NCI-H226 (cell line): Measurements from ENCODE around the gene GRM3.

ENCODE experiments used
- DNase-seq: peaks from one replicate; pipeline ENCODE4 v3.0.0-alpha.2; 2015

Gene GRM3

GRCh38 chr7:86706406-86706805 lies 62.7 kb downstream of the GRM3 start:
- DNase-seq: no peak

- no peak for DNase-seq
Observed at GRCh38 chr7:86708031-86708680, 64.4 kb downstream of the GRM3 start.

GRCh38 chr7:86720306-86720705 lies 76.6 kb downstream of the GRM3 start:
- no peak for DNase-seq

GRCh38 chr7:86733783-86734182 lies 90.1 kb downstream of the GRM3 start:
- DNase-seq: no peak

GRCh38 chr7:86745013-86745745 lies 101.5 kb downstream of the GRM3 start:
- no peak for DNase-seq

- no peak for DNase-seq
Observed at GRCh38 chr7:86747698-86748097, 104.0 kb downstream of the GRM3 start.

- no peak for DNase-seq
Observed at GRCh38 chr7:86748201-86748600, 104.5 kb downstream of the GRM3 start.

GRCh38 chr7:86748843-86749719 lies 105.4 kb downstream of the GRM3 start:
- no peak for DNase-seq

GRCh38 chr7:86749741-86750665 lies 106.3 kb downstream of the GRM3 start:
- no peak for DNase-seq

- no peak for DNase-seq
Observed at GRCh38 chr7:86760236-86760635, 116.5 kb downstream of the GRM3 start.

GRCh38 chr7:86762129-86762528 lies 118.4 kb downstream of the GRM3 start:
- DNase-seq: no peak

GRCh38 chr7:86765931-86766330 lies 122.2 kb downstream of the GRM3 start:
- no peak for DNase-seq

GRCh38 chr7:86768394-86768793 lies 124.7 kb downstream of the GRM3 start:
- DNase-seq: no peak

GRCh38 chr7:86768967-86769760 lies 125.5 kb downstream of the GRM3 start:
- no peak for DNase-seq

- no peak for DNase-seq
Observed at GRCh38 chr7:86773309-86773708, 129.6 kb downstream of the GRM3 start.

GRCh38 chr7:86775203-86775602 lies 131.5 kb downstream of the GRM3 start:
- DNase-seq: no peak

GRCh38 chr7:86776136-86776535 lies 132.4 kb downstream of the GRM3 start:
- DNase-seq: no peak

GRCh38 chr7:86778271-86778670 lies 134.6 kb downstream of the GRM3 start:
- no peak for DNase-seq

- DNase-seq: no peak
Observed at GRCh38 chr7:86784765-86785164, 141.1 kb downstream of the GRM3 start.

GRCh38 chr7:86785641-86786040 lies 141.9 kb downstream of the GRM3 start:
- no peak for DNase-seq

GRCh38 chr7:86786376-86786775 lies 142.7 kb downstream of the GRM3 start:
- DNase-seq: no peak

GRCh38 chr7:86788948-86789347 lies 145.2 kb downstream of the GRM3 start:
- no peak for DNase-seq
